Gastrocnemius medialis (tissue), 4 donors: ENCODE data around the gene AKAP13. TPM values are rescaled to one million over a fixed set of nuclear protein-coding genes. Genes with fewer than 3 reads are reported as not detected.

ENCODE experiments used
- ATAC-seq, 2 donors: fragments of 150-250 bp; one replicate each; pipeline ENCODE4 v1.9.1; 2016
- DNase-seq, 2 donors: peaks; one replicate each; pipeline ENCODE4 v3.0.0-alpha.2; 2019
- H3K27ac ChIP-seq, 4 donors: fragments of 200-600 bp; sonication (generic); 1 replicate in 1 of 4; 2 replicates in 3 of 4; pipeline ENCODE4 v1.5.1; 2016 to 2018; ENCODE audit warnings: mild to moderate bottlenecking in 2 of 4, moderate library complexity in 1 of 4
- H3K27me3 ChIP-seq, 3 donors: fragments of 200-600 bp; sonication (generic) in 2 of 3; 1 replicate in 1 of 3; 2 replicates in 2 of 3; pipeline versions ENCODE4 v1.5.1 to v1.6.0; 2016 to 2019; ENCODE audit warnings: mild to moderate bottlenecking in 1 of 3, moderate library complexity in 1 of 3
- H3K36me3 ChIP-seq, 2 donors: fragments of 200-600 bp; sonication (generic) in 1 of 2; one replicate each; pipeline ENCODE4 v1.5.1; 2017 to 2018
- H3K4me1 ChIP-seq, 2 donors: fragments of 200-600 bp; sonication (generic) in 1 of 2; one replicate each; pipeline ENCODE4 v1.5.1; 2016 to 2017; ENCODE audit warnings: mild to moderate bottlenecking in 2 of 2
- H3K4me3 ChIP-seq, 4 donors: fragments of 200-600 bp; sonication (generic) in 3 of 4; 1 replicate in 1 of 4; 2 replicates in 3 of 4; pipeline ENCODE4 v1.5.1; 2016 to 2019; ENCODE audit warnings: mild to moderate bottlenecking in 2 of 4
- H3K9me3 ChIP-seq, 3 donors: fragments of 200-600 bp; sonication (generic) in 2 of 3; 1 replicate in 1 of 3; 2 replicates in 2 of 3; pipeline ENCODE4 v1.5.1; 2016 to 2019
- CTCF ChIP-seq, 5 experiments: fragments of 450-650 bp in 3 of 5; fragments of 200-600 bp in 2 of 5; sonication (generic) in 2 of 5; IDR thresholded peaks in 4 of 5; conservative IDR thresholded peaks in 1 of 5; 1 replicate in 4 of 5; 2 replicates in 1 of 5; pipeline ENCODE4 v1.5.1; 2016 to 2019; ENCODE audit warnings: antibody characterized with exemption in 5 of 5, mild to moderate bottlenecking in 3 of 5, moderate library complexity in 3 of 5
- POLR2A ChIP-seq, 2 donors: fragments of 450-650 bp; IDR thresholded peaks; one replicate each; pipeline ENCODE4 v1.6.1; 2017; ENCODE audit warnings: antibody characterized with exemption in 2 of 2, mild to moderate bottlenecking in 2 of 2, moderate library complexity in 2 of 2
- in situ Hi-C, 4 donors: fragments of 200-750 bp; cut with MboI; loops; one replicate each; pipeline versions ENCODE4 v1.15.0 to v1.8.0; 2017; ENCODE audit warnings: low sequenced_read_pairs in 4 of 4
- intact Hi-C: fragments of 100-400 bp; cut with DNase I; formaldehyde crosslinking; loops from one replicate; pipeline ENCODE4 v1.15.1; 2023; ENCODE audit warnings: low total_unique reads
- total RNA-seq, 4 donors: library from RNA; depleted of rRNA; stranded (reverse); fragments of >200 nt; gene quantifications; one replicate each; pipeline versions ENCODE4 v1.1.0 to v1.2.3, GENCODE V29; 2016

AKAP13 gene
- total RNA-seq, 4 donors from 2014 or later = 127 to 481 (median 172) TPM

DNA sequence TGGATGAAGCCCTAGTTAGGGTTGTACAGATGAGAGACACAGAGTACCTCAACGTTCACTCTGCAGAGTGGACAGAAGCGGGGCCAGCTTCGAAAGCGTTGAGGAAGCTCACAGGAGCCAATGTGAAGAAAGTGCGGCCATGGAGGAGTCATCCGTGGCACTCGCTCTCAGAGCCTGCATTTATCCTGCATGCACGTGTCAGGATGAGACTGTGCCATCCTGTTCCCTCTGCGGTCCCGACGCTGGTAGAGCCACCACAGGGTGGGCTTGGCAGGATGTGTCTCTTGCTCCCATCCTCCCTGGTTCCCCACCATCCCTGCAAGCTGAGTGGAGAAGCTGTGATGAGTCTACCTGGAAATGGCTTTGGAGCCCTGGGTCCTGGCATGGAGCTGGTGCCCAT lies 375.1 kb downstream of the AKAP13 start:
- ATAC-seq (no peak), DNase-seq (no peak)
- no peak for TF ChIP-seq CTCF (IDR thresholded peaks at IDR 0.05 in 4 of 5, conservative IDR thresholded peaks at IDR 0.05 in 1 of 5)
- intact Hi-C loops (no loop called here), in situ Hi-C loops (no loop called here)
- Histone ChIP-seq H3K27me3 (no peaks in the 10 kb centered on the region), H3K4me3 (no peak overlapping the region), H3K9me3 (no peaks in the 10 kb centered on the region), H3K27ac (no peak overlapping the region), H3K36me3 (no peaks in the 10 kb centered on the region), H3K4me1 (peaks cover 14 to 28% of the 10 kb centered on the region in 2 donors)

DNA sequence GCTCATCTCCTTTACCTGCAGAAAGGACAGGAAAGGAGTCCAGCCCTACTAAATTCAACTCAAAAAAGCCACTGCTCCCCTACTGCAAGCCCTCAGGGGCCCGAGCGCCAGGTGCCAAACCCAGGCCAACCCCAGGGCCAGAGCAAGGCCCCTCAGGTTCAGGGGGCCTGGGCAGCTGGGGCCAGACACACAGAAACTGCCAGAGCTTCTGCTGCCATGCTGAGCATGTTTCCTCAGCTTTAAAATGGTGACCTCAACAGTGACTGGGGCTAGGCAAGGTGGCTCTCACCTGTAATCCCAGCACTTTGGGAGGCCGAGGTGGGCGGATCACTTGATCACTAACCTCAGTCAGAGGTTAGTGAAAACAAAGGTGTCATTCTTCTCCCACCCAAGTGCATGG lies 375.5 kb downstream of the AKAP13 start:
- Histone ChIP-seq H3K27ac (no peak overlapping the region), H3K4me3 (no peak overlapping the region), H3K4me1 (peaks cover 11 to 23% of the 10 kb centered on the region in 2 donors), H3K9me3 (no peaks in the 10 kb centered on the region), H3K27me3 (no peaks in the 10 kb centered on the region), H3K36me3 (no peaks in the 10 kb centered on the region)
- ATAC-seq (no peak), DNase-seq (no peak)
- intact Hi-C loops (no loop called here), in situ Hi-C loops (no loop called here)
- TF ChIP-seq POLR2A (IDR thresholded peaks at IDR 0.05) = no peak
- TF ChIP-seq CTCF (IDR thresholded peaks at IDR 0.05 in 4 of 5, conservative IDR thresholded peaks at IDR 0.05 in 1 of 5) = no peak

DNA sequence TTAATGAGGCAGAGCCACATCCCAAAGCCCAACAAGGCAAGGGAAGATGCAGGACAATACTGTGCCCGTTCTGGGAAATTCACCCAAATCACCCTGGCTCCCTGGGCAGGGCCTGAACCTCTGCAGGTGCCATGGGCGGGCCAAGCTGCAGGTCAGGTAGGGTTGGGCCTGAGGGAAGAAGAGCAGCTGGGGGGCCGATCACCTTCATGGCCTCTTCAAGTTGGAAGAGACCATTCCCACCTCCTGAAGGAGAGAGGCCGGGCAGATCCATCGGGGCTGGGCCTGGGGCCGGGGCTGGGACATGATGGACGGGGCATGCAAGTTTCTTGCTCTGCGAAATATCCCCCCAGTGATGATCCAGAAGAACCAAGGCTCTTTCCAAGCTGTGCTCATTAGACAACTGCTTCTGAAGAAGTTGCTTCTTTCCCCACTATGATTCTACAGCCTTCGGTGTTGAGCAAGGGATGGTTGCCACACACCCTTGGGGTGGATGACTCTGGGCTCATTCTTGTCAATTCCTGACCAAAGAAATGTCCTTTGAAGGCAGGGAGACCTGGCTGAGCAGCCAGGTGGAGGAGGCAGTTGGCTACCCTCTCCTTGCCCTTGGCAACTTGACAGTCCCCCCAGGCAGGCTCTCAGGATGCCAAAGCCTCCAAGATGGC lies 376.1 kb downstream of the AKAP13 start:
- TF ChIP-seq CTCF (IDR thresholded peaks at IDR 0.05 in 4 of 5, conservative IDR thresholded peaks at IDR 0.05 in 1 of 5) = no peak
- intact Hi-C loops = no loop called here
- Histone ChIP-seq H3K4me3 (no peak overlapping the region), H3K9me3 (no peaks in the 10 kb centered on the region), H3K27ac (no peak overlapping the region), H3K36me3 (no peaks in the 10 kb centered on the region), H3K27me3 (no peaks in the 10 kb centered on the region), H3K4me1 (peaks cover 6 to 18% of the 10 kb centered on the region in 2 donors)
- ATAC-seq = peak in 1 of 2 donors; percentile 30
- peak in 1 of 2 donors; percentile 17 for DNase-seq
- in situ Hi-C loops = no loop called here

- Histone ChIP-seq H3K9me3 (no peaks in the 10 kb centered on the region), H3K36me3 (no peaks in the 10 kb centered on the region), H3K27ac (no peak overlapping the region), H3K27me3 (no peaks in the 10 kb centered on the region), H3K4me1 (peaks cover 10 to 13% of the 10 kb centered on the region in 2 donors), H3K4me3 (no peak overlapping the region)
- ATAC-seq (no peak), DNase-seq (peak in 1 of 2 donors; percentile 1)
- TF ChIP-seq CTCF (IDR thresholded peaks at IDR 0.05 in 4 of 5, conservative IDR thresholded peaks at IDR 0.05 in 1 of 5) (no peak), POLR2A (IDR thresholded peaks at IDR 0.05) (no peak)
- intact Hi-C loops = no loop called here
- in situ Hi-C loops = no loop called here
These were observed 376.9 kb downstream of the AKAP13 start for GRCh38 chr15:85757073-85757938.
